ENCODE measurements around the gene CACNA1D. TPM values are rescaled to one million over a fixed set of nuclear protein-coding genes. Genes with fewer than 3 reads are reported as not detected.

CACNA1D gene
- total RNA-seq, 1 donor from 2014 or later, result 1.1 TPM

DNA sequence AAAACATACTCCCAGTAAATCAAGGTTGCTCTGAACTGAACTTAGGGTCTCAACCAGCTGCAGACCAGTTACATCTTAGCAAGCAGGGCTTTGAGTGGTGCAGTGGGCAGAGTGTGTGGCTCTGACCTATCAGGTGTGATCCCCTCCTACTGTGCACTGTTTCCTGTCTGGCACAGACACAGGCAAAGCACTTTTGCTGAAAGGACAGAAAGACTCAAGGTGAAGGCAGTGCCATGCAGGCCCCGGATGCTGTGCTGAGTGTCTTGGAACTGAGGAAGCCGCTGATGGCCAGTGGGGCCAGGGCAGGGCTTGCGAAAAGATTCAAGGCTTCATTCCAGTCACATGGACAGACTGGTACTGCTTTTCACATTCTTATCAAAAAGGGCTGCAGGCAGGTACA is 85.2 kb downstream of the CACNA1D start:
- H3K27ac ChIP-seq (replicated peaks), result no peak overlapping the region
- intact Hi-C loops (cut with micrococcal nuclease), result no loop called here
- peaks cover 41% of the 10 kb centered on the region for H3K27me3 ChIP-seq (ENCODE audit: low read depth)
- H3K4me3 ChIP-seq, result no peak overlapping the region
- DNase-seq, result no peak
- TF ChIP-seq, protein P1, sequence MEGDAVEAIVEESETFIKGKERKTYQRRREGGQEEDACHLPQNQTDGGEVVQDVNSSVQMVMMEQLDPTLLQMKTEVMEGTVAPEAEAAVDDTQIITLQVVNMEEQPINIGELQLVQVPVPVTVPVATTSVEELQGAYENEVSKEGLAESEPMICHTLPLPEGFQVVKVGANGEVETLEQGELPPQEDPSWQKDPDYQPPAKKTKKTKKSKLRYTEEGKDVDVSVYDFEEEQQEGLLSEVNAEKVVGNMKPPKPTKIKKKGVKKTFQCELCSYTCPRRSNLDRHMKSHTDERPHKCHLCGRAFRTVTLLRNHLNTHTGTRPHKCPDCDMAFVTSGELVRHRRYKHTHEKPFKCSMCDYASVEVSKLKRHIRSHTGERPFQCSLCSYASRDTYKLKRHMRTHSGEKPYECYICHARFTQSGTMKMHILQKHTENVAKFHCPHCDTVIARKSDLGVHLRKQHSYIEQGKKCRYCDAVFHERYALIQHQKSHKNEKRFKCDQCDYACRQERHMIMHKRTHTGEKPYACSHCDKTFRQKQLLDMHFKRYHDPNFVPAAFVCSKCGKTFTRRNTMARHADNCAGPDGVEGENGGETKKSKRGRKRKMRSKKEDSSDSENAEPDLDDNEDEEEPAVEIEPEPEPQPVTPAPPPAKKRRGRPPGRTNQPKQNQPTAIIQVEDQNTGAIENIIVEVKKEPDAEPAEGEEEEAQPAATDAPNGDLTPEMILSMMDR (IDR thresholded peaks at IDR 0.05; ENCODE audit: borderline replicate concordance), result no peak
- no peaks in the 10 kb centered on the region for H3K4me1 ChIP-seq
- no peaks in the 10 kb centered on the region for H3K36me3 ChIP-seq
- H3K9me3 ChIP-seq (replicated peaks), result no peaks in the 10 kb centered on the region

DNA sequence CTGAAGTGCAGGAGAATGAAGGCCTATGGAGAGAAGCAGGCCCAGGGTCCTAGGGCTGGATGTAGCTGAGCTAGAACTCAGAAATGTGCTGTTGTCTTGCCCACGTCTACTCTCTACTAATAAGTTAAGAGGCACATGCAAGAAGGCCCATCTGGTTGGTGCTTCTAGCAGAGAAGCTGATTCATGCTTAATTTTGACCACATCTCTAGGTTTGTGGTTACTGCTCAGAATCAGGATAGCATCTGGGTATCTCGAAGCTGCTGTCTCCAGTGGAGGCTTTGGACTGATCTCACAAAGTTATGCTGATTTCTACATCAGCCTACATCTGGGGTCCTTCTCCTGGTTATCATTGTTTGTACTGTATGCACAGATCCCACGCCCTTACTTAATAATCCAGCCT is 87.3 kb downstream of the CACNA1D start:
- no peak overlapping the region for H3K27ac ChIP-seq (replicated peaks)
- no peak for DNase-seq
- peaks cover 22% of the 10 kb centered on the region for H3K27me3 ChIP-seq (ENCODE audit: low read depth)
- no peak overlapping the region for H3K4me3 ChIP-seq
- no peaks in the 10 kb centered on the region for H3K36me3 ChIP-seq
- no peaks in the 10 kb centered on the region for H3K9me3 ChIP-seq (replicated peaks)
- intact Hi-C loops (cut with micrococcal nuclease), result no loop called here
- TF ChIP-seq, protein P1 (IDR thresholded peaks at IDR 0.05; ENCODE audit: borderline replicate concordance), result no peak
- no peaks in the 10 kb centered on the region for H3K4me1 ChIP-seq

- Histone ChIP-seq H3K27me3 (ENCODE audit: low read depth) (peaks cover 9% of the 10 kb centered on the region), H3K9me3 (replicated peaks) (no peaks in the 10 kb centered on the region), H3K4me1 (no peaks in the 10 kb centered on the region), H3K27ac (replicated peaks) (no peak overlapping the region), H3K36me3 (no peaks in the 10 kb centered on the region), H3K4me3 (no peak overlapping the region)
- intact Hi-C loops (cut with micrococcal nuclease), result no loop called here
- TF ChIP-seq, protein P1 (IDR thresholded peaks at IDR 0.05; ENCODE audit: borderline replicate concordance), result no peak
- DNase-seq, result no peak
Observed at GRCh38 chr3:53583161-53583690, 88.8 kb downstream of the CACNA1D start.

DNA sequence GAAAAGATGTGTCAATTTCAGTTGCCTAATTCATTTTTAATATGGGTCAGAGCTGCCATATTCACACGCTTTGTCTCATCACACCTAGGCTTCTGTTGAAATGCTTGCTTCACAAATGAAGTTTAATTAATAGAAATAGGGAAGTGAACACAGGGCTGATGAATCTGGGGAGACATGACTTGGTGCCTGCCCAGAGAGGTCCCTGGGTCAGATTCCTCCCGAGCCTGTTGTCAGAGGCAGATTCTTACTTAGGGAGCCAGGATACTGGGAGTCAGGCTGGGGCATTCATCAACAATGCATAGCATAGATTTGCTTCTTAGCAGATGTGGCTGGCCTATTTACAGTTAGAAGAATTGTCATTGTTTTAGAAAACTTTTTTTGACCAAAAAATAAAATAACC is 90.6 kb downstream of the CACNA1D start:
- Histone ChIP-seq H3K4me3 (no peak overlapping the region), H3K36me3 (no peaks in the 10 kb centered on the region), H3K9me3 (replicated peaks) (no peaks in the 10 kb centered on the region), H3K27ac (replicated peaks) (no peak overlapping the region), H3K27me3 (ENCODE audit: low read depth) (peaks cover 13% of the 10 kb centered on the region), H3K4me1 (no peaks in the 10 kb centered on the region)
- TF ChIP-seq, protein P1 (IDR thresholded peaks at IDR 0.05; ENCODE audit: borderline replicate concordance), result no peak
- intact Hi-C loops (cut with micrococcal nuclease), result no loop called here
- DNase-seq, result no peak

DNA sequence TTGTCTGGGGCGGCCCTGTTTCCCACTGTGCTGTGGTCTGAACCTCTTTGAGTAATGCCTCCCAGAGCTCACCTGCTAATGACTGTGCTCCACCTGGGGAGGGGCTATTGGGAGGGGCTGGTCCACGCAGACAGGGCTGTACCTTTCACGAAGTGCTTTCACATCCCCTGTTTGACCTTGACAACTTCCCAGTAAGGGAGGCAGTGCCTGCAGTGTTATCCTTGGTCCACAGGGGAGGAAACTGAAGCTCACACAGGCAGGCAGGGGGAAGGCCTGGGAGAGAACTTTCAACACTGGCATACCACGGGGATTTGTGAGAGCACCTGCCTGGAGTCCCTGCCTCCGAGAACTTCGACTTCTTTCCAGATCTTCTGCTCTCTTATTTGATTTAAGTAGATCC is 91.2 kb downstream of the CACNA1D start:
- H3K9me3 ChIP-seq (replicated peaks), result no peaks in the 10 kb centered on the region
- intact Hi-C loops (cut with micrococcal nuclease), result no loop called here
- no peak for DNase-seq

More for the DNA sequence above, 91.2 kb downstream of the CACNA1D start:
- Histone ChIP-seq H3K36me3 (no peaks in the 10 kb centered on the region), H3K27me3 (ENCODE audit: low read depth) (peaks cover 19% of the 10 kb centered on the region), H3K4me1 (no peaks in the 10 kb centered on the region), H3K4me3 (no peak overlapping the region), H3K27ac (replicated peaks) (no peak overlapping the region)
- TF ChIP-seq, protein P1 (IDR thresholded peaks at IDR 0.05; ENCODE audit: borderline replicate concordance), result no peak
